NK-92 treated with Interleukin-12 subunit alpha and Interleukin-12 subunit beta, amount 100 ng/mL, for 24 hours (cell line): ENCODE results near the gene SHLD1.

Source experiments
- DNase-seq: peaks from one replicate; lab custom pipeline; 2025; lab: John Stamatoyannopoulos, UW

The SHLD1 gene

DNA sequence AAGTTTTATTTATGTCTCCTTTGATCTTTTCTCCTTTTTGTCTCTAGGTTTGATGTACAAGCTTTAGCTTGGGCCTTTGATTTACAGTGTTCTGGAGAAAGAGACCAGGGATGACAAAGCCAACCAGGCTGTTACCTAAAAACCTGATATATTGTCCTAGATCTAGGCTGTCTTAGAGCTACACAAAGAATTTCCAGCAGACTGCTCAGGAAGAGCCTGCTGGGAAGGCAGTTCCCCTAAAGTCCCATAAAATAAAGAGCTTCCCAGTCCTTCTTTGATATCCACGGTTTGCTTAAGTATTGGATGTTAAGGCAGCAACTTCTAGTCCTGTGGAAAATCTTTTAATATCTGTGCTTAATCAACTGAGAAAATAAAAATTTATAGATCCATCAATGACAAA is 70.5 kb downstream of the SHLD1 start:
- DNase-seq: no peak

DNA sequence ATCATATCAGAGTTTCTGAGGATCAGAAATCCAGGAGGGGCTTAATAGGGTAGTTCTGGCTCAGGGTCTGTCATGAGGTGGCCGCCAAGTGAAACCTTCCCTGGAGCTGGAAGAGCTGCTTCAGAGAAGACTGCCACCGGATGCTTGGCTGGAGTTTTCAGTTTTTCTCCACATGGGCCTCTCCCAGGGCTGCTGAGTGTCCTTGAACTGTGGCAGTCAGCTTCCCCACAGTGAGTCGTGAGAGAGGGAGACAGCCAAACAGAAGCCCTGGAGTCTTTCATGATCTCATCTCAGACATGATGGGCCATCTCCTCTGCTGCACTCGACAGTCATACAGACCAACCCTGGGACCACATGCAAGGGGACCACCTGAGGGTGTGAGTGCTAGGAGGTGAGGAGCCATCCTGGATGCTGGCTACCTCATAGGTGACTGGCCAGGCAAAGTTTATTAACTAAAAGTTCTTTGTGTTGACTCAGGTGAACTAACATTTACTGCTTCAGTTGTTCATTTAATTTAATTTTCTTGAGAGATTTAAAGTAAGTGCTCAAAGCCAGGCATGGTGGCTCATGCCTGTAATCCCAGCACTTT is 71.5 kb downstream of the SHLD1 start:
- DNase-seq: no peak

DNA sequence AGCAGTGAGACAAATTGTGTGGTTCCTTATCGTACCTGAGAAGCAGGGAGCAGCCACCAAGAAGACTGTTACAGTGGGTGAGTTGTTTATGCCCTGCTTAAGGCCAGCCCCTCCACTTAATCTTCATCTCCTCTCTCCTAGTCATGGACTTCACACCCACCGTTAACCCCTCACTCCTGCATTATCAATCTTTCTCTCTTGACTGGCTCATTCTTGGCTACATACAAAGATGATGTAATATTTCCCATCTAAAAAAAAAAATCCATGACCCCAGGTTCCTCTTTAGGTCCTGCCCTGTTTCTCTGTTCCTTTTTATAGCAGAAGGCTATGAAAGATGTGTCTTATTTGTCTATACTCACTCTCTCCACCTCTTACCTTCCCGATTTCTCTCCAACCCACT is 72.4 kb downstream of the SHLD1 start:
- DNase-seq: no peak

DNA sequence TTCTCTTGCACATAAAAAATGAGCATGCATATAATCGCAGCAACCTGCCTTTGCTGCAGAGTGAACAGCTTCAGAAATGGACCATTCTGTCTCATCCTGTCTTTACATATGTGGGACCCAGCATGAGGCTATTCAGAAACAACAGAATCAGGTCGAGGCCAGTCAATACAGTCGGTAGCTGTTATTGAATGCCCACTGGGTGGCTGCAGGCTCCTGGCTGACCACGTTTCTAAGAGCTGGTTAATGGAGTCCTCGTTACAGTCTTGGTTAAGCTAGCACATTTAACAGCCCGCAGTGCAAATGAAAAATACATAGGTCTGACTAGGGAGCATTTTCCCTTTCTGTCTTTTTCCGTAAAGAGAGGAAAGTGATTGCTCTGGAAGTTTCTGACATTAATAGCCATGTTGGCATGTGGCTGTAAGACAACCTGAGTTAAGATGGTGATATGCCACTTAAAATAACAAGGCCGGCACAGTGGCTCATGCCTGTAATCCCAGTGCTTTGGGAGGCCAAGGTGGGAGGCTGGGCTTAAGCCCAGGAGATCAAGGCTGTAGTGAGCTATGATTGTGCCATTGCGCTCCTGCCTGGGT is 75.0 kb downstream of the SHLD1 start:
- no peak for DNase-seq

DNA sequence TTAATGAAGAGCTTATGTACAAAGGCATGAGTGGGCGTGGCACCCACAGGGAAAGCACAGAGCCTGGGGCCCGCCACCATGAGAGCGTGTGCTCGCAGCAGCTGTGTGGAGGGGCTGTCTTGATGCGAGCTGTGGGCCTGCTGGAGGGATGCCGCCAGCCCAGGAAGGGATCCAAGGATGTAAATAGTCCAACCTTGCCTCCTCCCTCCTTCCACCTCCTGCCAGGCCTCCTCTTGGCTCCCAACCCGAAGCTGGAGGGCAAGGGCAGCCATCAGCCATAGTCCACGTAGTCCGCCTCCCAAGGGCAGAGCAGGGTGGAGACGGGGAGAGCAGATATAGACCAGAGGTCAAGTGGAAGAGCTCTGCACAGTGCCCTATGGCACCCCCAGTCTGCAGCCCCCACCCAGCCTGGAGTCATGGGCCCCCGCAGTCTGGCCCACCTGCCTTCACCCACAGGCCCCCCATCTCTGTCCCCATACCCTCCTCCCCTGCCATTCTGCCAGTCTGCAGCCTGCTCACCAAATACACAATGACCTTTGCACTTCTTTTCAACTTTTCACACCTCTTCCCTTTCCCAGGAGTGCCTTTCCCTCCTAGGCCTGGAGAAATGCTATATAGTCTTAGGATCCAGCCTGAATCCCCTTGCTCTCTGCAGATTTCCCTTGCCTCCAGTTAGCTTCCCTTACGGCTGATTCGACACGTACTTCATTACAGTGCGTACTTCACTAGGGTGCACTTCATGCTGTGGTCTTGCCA is 77.1 kb downstream of the SHLD1 start:
- DNase-seq: no peak

DNA sequence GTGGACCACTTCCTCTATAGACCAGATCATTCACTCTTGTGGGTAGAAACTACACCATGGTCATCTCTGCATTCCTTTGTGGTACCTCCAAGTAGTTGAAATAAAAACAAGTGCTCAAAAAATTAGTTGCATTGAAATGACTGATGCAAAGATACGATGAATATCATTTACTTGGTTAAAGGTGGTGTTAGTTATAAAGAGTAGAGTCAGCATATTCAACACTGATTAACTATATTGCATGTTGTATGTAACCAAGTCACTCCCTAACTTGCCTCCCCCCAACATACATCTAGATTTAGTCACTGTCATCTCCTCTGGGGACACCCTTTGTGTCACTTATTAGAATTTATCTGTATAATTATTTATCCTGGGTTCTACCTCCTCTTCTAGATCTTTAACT is 77.7 kb downstream of the SHLD1 start:
- DNase-seq: no peak

DNA sequence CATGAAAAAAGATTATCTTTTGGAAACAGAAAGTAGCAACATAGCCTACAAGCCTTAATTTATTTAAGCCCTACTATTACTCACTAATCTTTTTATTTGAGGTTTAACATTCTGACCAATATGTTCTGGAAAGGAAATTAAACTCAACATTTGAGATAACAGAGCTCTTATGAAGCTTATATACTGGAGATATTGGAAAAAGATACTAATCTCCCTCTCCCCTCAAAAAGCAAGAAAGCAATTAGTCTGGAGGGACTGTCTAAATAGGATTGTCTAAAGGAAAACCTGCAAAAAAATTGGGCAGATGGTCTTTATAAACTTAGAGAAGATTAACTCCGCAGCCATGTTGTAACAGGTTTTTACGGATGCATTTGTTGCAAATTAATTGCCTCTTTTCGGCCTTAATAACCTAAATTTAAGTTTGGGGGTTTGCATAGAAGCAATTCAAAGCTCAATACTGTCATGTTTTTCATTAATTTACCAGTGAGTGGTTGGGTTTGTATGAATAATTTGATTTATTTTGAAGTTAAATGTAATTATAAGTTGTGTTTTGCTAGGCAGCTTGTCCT is 79.1 kb downstream of the SHLD1 start:
- no peak for DNase-seq

DNA sequence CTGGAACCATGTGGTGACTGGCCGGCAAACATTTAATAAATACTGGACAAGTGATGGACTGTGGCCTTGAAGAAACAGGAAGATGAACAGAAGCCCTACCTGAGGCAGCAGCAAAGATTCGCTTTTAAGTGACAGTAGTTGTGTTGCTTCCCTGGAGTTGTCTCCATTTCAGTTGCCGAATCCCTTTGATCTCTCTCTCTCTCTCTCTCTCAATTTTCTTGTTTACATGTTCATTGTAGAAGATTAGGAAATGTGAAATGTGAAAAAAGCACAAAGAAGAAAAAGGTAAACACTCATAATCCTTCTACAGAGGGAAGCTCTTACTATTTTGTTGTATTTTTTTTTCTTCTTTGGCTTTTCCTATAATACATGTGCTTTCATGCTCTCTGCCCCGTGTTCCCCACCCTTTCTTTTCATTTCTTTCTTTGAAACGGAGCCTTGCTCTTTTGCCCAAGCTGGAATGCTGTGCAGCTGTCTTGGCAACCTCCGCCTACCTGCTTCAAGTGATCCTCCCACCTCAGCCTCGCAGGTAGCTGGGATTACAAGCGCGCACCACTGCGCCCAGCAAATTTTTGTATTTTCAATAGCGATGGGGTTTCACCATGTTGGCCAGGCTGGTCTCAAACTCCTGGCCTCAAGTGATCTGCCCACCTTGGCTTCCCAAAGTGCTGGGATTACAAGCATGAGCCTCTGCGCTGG is 81.5 kb downstream of the SHLD1 start:
- DNase-seq: no peak

DNA sequence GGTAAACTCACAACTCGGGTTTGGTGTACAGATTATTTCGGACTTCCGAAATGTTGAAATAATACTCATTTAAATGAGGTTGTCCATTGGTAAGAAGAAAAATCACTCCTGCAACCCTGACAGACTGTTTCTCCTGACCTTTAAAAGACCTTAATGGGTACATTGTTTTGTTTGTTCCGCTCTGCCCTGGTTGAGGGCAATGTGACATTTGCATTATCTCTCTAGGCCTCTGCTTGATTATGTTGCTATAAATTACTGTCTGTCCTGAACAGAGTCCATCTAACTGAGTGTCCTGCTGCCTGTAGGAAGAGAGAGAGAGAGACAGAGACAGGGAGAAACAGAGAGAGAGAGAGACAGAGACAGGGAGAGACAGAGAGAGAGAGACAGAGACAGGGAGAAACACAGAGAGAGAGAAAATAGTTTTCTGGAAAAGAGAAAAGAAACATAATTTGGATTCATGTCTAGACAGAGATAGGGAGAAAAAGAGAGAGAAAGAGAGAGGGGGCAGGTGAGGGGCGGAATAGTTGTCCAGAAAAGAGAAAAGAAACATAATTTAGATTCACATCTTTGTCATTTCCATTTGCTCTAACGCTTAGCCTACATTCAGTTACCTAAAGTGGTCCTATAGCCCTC is 83.2 kb downstream of the SHLD1 start:
- no peak for DNase-seq

DNA sequence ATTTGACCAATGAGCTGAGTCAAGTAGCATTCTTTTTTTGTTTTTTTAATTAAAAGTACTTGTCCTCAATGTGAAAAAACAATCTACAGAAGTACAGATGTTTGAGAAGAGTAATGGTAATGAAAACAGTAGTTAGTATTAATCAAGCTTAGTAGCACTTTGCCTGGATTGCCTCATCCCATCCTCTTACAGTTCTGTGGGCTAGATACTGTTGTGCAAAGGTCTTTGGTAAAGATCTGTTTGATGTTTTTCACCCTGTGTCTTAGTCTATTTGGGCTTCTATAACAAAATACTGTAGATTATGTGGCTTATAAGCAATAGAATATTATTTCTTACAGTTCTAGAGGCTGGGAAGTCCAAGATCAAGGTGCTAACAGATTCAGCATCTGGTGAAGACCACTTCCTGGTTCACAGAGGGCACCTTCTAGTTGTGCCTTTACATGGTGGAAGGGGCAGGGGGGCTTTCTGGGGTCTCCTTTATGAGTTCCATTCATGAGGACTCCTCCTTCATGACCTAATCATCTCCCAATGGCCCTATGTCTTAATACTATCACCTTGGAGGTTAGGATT is 84.3 kb downstream of the SHLD1 start:
- no peak for DNase-seq

DNA sequence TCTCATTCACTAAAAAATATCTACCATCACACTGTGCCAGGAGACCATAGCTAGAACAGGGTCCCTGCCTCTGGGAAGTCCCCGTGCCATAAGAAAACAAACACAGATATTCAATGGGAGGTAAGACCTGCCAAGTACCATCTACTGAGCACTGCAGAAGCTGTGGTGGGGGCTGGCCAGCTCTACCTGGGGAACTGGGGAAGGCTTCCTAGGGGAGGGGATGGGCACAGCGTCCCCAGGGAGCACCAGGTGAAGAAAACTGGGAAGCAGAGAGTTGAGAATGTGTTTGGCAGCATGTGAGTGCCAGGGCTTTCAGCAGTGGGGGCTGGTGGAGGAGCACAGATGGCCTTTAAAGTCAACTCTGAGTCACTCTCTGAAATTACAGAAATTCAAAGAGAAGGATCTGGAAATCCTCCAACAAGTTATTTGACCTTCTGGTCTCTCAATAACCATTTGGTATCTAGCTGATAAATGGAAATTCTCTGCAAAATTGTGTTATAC is 85.2 kb downstream of the SHLD1 start:
- no peak for DNase-seq

DNA sequence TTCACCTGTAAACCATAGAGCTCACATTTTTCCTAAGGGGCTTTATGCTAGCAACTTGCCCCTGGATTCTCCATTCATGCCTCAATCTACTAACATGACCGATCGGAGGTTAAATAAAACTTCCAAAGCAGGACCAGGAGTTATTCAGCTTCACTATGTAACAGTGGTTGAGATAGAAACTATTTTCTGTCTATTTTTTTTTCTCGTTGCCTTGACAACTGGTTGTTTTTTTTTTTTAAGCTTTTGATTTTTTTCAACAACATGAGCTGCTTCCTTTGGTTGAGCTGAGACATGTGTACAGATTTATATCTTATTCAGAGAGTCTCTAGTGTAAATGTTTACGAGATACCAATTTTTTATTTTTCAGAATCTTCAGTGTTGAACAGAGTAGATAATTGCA is 85.7 kb downstream of the SHLD1 start:
- DNase-seq: no peak

DNA sequence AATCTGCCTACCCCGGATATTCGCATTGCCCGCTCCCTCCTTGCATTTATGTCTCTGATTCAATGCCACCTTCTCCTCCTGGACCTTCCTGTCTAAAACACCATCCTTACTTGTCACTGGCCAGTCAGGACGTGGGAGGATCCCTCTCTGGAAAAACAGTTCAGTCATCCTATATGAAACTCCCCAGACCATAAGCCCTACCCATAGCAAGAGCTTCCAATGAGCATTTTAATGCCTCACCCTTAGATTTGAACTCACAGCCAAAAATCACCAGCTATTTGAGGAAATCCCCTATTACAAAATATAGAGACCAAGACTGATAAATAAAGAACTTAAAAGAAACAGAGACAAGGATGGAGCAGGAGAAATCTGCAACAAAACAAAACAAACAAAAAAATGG is 86.4 kb downstream of the SHLD1 start:
- DNase-seq: no peak

DNA sequence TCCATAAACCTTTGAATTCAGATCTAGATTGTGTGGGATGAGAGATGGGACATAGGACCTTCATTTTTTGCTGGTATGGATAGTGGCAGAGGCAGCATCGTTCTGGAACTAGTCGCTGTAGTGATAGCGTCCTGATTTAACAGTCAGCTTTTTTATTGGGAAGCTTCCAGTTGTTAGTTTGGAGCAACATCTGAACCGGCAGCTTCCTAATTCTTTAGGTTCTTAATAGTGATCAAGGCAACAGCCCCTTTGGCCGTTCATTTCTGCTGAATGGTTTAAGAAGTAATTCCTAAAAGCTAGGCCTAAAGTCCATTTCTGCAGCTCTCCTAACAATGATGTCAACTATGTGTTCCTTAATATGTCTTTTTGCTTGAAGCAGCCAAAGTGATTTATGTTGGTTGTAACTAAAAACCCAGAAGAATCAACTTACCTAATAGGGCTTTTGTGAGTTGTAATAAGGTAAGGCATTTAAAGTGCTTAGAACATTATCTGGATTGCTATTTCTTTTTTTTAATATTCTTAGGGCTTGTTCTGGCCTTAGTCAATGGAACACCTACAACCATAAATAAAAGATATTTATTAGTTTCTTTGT is 90.3 kb downstream of the SHLD1 start:
- no peak for DNase-seq

DNA sequence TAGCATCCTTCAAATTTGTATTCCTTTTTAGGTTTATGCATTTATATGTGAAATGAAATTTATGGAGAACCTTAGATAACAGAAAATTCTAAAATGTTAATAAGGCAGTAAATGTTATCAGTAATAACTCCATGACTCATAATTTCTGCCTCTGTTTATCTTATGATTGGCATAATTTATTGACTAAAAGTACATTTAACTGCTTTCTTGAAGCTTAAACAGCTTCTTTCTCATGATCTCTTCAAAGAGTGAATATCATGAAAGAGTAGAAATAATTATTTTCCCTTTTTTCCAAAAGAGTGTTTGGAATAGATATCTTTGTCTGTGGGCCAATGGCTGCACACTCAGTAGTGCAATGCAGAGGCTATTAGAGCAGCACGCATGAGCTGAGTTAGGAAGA is 91.3 kb downstream of the SHLD1 start:
- no peak for DNase-seq

DNA sequence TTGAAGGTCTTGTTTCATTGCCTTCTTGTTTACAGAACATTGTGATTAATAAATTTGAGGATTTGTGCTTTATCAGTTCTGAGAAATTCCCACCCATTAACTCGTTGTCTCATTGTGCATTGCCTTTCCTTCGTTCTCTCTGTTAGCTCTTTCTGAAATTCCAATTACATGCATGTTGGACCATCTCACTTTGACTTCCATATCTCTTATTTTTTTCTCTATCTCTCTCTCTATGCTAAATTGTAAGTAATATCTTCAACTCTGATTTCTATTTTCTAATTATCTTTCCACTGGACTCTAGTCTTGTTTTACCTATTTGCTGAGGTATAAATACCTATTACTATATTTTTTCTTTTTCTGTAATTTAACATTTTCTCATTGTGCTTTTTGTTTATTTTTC is 92.3 kb downstream of the SHLD1 start:
- no peak for DNase-seq

DNA sequence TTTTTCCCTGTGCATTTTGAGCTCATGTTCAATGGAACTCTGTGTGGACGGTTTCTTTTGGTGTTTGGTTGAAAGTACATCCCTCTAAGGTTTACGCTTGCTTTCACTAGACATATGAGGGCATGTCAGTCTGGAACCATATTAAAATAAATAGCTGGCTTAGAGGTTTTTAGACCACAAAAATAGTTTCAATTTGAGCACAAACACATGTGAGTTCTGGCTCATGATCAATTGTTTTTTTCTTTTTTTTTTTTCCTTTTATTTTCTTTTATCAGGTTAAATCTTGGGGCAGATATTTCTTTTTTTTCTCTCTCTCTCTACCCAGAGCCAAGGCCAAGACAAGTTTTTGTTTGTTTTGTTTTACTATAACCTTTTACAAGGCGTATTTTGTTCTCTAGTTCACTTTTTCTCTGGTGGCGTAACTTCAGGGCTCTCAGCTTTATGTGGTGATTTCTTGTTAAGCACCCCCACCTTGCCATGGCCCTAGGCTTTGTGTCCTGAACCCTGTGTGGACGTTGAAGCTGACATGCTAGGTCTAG is 92.9 kb downstream of the SHLD1 start:
- DNase-seq: no peak

DNA sequence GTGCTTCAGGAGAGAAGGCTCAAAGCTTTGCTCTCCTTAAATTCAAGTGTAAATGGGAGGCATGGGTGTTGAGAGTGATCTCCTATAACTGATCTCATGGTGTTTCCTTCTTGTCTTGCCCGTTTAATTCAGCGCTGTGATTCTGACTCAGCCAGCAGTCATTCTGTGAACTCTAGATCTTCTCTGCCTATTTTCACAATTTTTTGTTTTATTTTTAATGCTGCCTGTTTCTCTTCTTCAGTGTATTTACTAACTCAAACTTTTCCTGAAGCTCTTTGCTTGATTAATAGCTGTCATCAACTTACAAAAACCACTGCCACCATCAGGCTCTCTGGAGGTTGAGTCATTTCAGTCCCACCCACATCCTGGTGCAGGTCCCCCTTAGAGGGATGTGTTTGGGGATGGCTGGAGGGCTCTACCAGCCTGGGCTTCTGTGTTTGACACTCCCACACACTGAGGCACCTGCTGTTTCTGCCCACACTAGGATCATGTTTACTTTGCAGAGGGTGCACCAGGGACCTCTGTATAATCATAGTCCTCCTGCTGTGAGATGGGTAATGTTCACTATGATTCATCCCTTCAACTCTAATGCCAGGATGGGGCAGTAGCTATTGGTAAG is 94.0 kb downstream of the SHLD1 start:
- DNase-seq: peak; percentile 64

DNA sequence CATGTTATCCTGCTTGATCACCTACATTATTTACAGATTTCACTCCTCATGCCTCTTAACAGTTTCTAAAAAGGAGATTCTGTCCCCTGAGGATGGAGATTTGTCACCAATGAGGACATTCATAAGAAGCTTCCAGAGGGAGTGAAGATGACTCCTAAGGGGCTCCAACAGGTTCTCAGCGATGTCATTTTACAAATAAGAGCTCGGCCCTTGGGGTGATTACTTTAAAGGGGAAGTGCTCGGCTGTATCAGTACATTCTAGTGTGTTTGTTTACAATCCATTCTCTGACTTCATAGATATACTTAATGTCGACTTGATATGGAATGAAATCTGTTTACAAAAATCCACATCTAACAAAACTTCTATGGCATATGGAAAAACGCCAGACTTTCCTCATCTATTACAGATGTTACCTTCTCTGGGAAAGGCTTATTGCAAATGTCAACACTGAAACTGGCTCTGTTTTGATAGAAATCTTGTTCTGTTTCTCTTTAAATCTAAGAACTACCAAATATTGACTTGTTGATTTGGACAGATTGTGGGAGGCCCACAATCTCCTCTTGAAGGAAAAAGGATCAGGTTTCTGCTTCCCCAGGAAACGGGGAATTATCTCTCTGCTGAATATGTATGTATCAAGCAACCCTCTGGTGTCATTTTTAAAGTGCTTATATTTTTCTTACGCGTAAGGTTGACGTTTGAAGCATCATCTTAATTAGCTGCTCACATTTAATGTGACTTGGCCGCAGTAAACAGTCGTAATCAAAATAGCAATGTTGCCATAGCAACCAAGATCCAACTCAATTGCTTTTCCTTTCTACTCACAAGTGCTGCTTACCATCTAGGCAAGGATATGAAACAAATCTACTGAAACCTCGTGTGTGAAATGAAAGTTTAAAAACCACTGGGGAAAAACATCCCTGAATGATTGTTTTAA is 95.7 kb downstream of the SHLD1 start:
- no peak for DNase-seq
